ENCODE data around the gene NT5DC4.

- TF ChIP-seq CTCF (IDR thresholded peaks at IDR 0.05) = peak; percentile 86 to 97 (median 95)
- no peak for TF ChIP-seq POLR2A (IDR thresholded peaks at IDR 0.05)
These were observed 5.8 kb downstream of the NT5DC4 start for GRCh38 chr2:112726487-112727190.

All from body of pancreas (tissue), 4 donors.